Camera-type eye (tissue), 1 donor: Measurements from ENCODE around the gene MC3R. TPM values are rescaled to one million over a fixed set of nuclear protein-coding genes. Genes with fewer than 3 reads are reported as not detected.

Experiments used
- total RNA-seq: library from RNA; depleted of rRNA; stranded (reverse); fragments of >200 nt; gene quantifications from one replicate; pipeline ENCODE4 v1.2.3, GENCODE V29; 2014

Gene MC3R
- not detected for total RNA-seq

GRCh38 chr20:56247954-56248782, at the start of gene MC3R:
TSS of gene MC3R (plus strand) at chr20:56248732. CDS start at chr20:56248844, 112 bp downstream.

Other genes with a start within 250 kb of the MC3R start
- gene CBLN4, start 243.2 kb upstream of the MC3R start, total RNA-seq = 0.82 TPM
- gene FAM210B, start 110.2 kb downstream of the MC3R start, total RNA-seq = 38.4 TPM
- 9.7 TPM for gene AURKA, start 143.5 kb downstream of the MC3R start, total RNA-seq
- gene CSTF1, start 143.9 kb downstream of the MC3R start, total RNA-seq = 41.1 TPM
- gene CASS4, start 163.5 kb downstream of the MC3R start, total RNA-seq = 1.4 TPM
- 66.9 TPM for gene RTF2, start 219.9 kb downstream of the MC3R start, total RNA-seq